ENCODE data around the gene CARS2.

Gene CARS2

DNA sequence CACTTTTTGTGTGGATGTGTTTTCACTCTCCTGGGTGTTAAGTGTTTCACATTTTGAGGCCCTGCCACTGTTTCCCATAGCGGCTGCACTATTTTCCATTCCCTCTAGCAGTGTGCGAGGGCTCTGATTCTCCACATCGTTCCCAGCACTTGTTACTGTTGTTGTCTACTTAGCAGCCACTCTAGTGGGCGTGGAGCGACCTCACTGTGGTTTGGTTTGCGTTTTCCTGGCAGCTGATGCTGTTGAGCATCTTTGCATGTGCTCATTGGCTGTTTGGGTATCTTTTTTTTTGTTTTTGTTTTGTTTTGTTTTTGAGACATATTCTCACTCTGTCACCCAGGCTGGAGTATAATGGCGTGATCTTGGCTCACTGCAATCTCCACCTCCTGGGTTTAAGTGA, 76.2 kb downstream of the CARS2 start:
- Histone ChIP-seq H3K4me1 (ENCODE audit: control insufficient read depth, insufficient read depth, low read length) (no peaks in the 10 kb centered on the region), H3K27me3 (ENCODE audit: control insufficient read depth, insufficient read depth, low read length) (no peaks in the 10 kb centered on the region), H3K36me3 (ENCODE audit: control insufficient read depth, insufficient read depth, low read length) (peaks cover 9% of the 10 kb centered on the region), H3K9ac (ENCODE audit: low read depth, low read length) (no peak overlapping the region), H3K9me3 (ENCODE audit: control insufficient read depth, insufficient read depth, low read length) (no peaks in the 10 kb centered on the region), H3K4me3 (ENCODE audit: low read depth, low read length) (no peak overlapping the region)

DNA sequence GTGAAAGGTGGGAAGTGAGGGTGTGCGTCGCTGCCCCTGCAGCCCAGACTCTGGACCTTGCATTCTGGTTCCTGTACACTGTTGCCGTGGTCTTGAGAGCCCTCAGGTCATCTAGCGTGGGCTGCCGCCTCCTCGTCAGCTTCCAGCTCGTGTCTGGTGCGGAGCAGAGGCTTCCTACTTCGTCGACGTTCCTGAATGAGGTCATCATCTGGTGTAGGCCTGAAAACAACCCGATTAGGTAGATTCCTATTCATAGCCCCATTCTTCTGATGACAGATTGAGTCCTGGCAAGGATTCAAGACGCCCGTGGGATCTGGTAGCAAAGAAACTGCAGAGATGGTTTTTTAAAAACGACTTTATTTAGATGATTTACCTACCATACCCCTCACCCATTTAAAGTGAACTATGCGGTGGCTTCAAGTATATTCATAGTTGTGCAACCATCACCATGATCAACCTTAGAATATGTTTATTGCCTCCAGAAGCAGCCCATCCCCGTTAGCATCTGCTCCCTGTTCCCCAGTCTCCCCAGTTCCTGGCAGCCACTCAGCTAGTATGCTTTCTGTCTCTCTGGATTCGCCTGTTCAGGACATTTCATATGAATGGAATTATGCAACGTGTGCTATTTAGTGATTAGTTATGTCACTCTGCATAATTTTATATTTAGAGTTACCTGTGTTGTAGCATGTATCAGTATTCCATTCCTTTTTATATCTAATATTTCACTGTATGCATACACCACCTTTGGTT, 76.8 kb downstream of the CARS2 start:
- Histone ChIP-seq H3K4me3 (ENCODE audit: low read depth, low read length) (no peak overlapping the region), H3K4me1 (ENCODE audit: control insufficient read depth, insufficient read depth, low read length) (no peaks in the 10 kb centered on the region), H3K27me3 (ENCODE audit: control insufficient read depth, insufficient read depth, low read length) (no peaks in the 10 kb centered on the region), H3K9ac (ENCODE audit: low read depth, low read length) (no peak overlapping the region), H3K9me3 (ENCODE audit: control insufficient read depth, insufficient read depth, low read length) (no peaks in the 10 kb centered on the region), H3K36me3 (ENCODE audit: control insufficient read depth, insufficient read depth, low read length) (peaks cover 6% of the 10 kb centered on the region)

DNA sequence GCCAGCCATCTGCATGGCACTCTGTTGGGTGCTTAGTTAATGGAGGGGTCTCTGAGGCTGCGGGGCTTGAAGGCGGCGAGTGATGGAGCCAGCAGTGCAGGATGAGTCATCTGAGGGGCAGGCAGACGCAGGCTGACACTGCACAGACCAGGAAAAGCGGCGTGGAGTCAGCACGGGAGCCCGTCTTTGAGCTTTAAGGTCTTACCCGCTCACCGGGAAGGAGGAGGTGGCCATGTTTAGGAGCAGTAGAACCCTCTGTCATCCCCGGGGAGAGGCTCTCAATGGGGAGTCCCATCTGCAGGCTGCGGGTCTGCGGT, 77.5 kb downstream of the CARS2 start:
- no peak overlapping the region for H3K9ac ChIP-seq (ENCODE audit: low read depth, low read length)
- H3K9me3 ChIP-seq (ENCODE audit: control insufficient read depth, insufficient read depth, low read length): no peaks in the 10 kb centered on the region
- H3K4me3 ChIP-seq (ENCODE audit: low read depth, low read length): no peak overlapping the region
- H3K36me3 ChIP-seq (ENCODE audit: control insufficient read depth, insufficient read depth, low read length): peaks cover 6% of the 10 kb centered on the region
- no peaks in the 10 kb centered on the region for H3K4me1 ChIP-seq (ENCODE audit: control insufficient read depth, insufficient read depth, low read length)
- no peaks in the 10 kb centered on the region for H3K27me3 ChIP-seq (ENCODE audit: control insufficient read depth, insufficient read depth, low read length)

DNA sequence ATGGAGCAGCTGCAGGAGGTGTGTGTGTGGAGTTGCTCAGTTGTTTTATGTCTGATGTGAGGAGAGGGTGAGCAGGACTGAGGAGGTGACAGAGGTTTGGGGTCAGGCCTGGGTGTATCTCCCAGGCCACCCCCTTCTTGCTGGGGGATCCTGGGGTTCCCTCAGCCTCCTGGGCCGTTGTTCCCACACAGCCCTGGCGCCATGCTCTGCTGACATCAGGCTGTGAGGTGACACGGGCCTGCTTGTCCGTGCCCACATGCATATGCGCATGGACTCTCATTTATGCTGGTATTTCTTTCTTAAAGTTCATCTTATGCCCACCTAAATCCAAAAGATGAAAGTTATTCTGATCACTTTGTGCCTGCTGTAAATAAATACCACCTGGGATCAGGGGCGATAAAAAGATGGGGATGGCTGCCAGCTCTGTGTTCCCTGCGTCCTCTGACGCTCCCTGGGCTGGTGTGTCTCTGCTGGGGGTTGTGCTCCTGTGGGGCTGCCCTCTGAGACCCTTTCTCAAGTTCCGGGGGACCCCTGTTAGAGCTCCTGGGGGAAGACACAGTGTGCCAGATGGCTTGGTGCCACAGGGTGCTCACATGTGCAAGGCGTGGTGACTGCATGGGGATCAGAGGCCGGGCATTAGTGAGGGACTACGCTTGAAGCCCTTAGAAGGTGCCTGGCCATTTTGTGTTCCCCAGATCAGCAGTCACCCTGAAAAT, 78.0 kb downstream of the CARS2 start:
- Histone ChIP-seq H3K9me3 (ENCODE audit: control insufficient read depth, insufficient read depth, low read length) (no peaks in the 10 kb centered on the region), H3K4me1 (ENCODE audit: control insufficient read depth, insufficient read depth, low read length) (no peaks in the 10 kb centered on the region), H3K4me3 (ENCODE audit: low read depth, low read length) (no peak overlapping the region), H3K9ac (ENCODE audit: low read depth, low read length) (no peak overlapping the region), H3K27me3 (ENCODE audit: control insufficient read depth, insufficient read depth, low read length) (no peaks in the 10 kb centered on the region), H3K36me3 (ENCODE audit: control insufficient read depth, insufficient read depth, low read length) (peaks cover 6% of the 10 kb centered on the region)

DNA sequence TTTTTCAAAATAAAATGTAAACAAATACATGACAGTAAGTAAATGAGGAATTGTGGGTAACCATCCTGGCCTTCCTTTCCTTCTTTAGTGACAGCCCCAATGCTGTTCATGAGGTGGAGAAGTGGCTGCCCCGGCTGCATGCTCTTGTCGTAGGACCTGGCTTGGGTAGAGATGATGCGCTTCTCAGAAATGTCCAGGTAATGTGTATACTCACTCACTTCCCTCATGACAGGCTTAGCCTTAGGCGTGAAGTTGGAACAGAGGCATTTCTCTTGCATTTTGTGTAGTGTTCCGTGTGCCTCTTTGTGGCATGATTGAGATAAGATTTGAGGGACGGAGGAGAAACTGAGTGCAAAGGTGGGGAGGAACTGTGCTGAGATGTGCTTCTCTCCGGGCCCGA, 78.6 kb downstream of the CARS2 start:
- H3K9me3 ChIP-seq (ENCODE audit: control insufficient read depth, insufficient read depth, low read length): no peaks in the 10 kb centered on the region
- peaks cover 6% of the 10 kb centered on the region for H3K36me3 ChIP-seq (ENCODE audit: control insufficient read depth, insufficient read depth, low read length)
- H3K4me3 ChIP-seq (ENCODE audit: low read depth, low read length): no peak overlapping the region
- no peak overlapping the region for H3K9ac ChIP-seq (ENCODE audit: low read depth, low read length)
- H3K4me1 ChIP-seq (ENCODE audit: control insufficient read depth, insufficient read depth, low read length): no peaks in the 10 kb centered on the region
- no peaks in the 10 kb centered on the region for H3K27me3 ChIP-seq (ENCODE audit: control insufficient read depth, insufficient read depth, low read length)

DNA sequence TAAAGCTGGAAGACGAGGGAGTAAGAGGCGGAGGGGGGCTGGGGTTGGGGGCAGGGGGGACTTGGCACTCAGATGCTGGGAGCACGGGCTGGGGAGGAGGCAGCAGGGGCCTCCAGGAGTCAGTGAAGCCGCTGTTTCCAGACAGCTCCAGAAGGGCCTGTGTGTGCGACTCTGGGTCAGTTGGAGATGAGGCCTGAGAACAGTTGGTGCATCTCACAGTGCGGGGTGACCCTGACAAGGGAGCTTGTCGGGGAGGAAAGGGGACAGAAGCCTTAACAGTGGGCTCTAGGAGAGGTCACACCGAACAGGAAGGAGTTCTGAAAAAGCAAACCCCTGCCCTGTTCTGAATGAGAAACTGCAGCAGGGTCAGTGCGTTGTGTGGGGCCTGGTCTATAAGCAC, 79.4 kb downstream of the CARS2 start:
- H3K4me1 ChIP-seq (ENCODE audit: control insufficient read depth, insufficient read depth, low read length): no peaks in the 10 kb centered on the region
- H3K27me3 ChIP-seq (ENCODE audit: control insufficient read depth, insufficient read depth, low read length): no peaks in the 10 kb centered on the region
- peaks cover 6% of the 10 kb centered on the region for H3K36me3 ChIP-seq (ENCODE audit: control insufficient read depth, insufficient read depth, low read length)
- no peak overlapping the region for H3K9ac ChIP-seq (ENCODE audit: low read depth, low read length)
- no peaks in the 10 kb centered on the region for H3K9me3 ChIP-seq (ENCODE audit: control insufficient read depth, insufficient read depth, low read length)
- no peak overlapping the region for H3K4me3 ChIP-seq (ENCODE audit: low read depth, low read length)

DNA sequence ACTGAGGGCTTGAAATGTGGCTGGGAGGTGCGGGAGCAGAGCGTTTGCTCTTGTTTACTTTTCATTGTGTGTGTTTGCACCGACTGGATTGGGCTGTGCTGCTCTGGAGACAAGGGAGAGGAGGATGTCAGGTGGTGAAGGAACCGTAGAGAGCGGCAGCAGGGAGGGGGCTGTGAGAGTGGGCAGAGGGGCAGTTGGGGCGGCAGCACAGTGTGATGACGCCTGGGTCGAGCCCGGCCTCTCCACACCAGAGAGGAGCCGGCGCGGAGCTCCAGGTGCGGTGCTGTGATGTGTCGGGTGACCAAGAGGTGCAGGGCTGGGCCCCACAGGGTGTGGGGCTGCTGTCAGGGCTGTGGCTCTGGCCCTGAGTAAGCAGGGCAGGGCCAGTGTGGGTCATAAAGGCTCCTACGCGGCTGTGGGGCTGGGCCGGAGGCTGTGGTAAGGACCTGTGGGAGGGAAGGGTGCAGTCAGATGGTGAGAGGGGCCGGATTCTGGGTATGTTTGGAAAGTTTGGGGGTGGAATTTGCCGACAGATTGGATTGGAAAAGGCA, 80.1 kb downstream of the CARS2 start:
- H3K36me3 ChIP-seq (ENCODE audit: control insufficient read depth, insufficient read depth, low read length): peaks cover 6% of the 10 kb centered on the region
- H3K27me3 ChIP-seq (ENCODE audit: control insufficient read depth, insufficient read depth, low read length): no peaks in the 10 kb centered on the region
- no peaks in the 10 kb centered on the region for H3K9me3 ChIP-seq (ENCODE audit: control insufficient read depth, insufficient read depth, low read length)
- H3K4me3 ChIP-seq (ENCODE audit: low read depth, low read length): no peak overlapping the region
- no peaks in the 10 kb centered on the region for H3K4me1 ChIP-seq (ENCODE audit: control insufficient read depth, insufficient read depth, low read length)
- H3K9ac ChIP-seq (ENCODE audit: low read depth, low read length): no peak overlapping the region

DNA sequence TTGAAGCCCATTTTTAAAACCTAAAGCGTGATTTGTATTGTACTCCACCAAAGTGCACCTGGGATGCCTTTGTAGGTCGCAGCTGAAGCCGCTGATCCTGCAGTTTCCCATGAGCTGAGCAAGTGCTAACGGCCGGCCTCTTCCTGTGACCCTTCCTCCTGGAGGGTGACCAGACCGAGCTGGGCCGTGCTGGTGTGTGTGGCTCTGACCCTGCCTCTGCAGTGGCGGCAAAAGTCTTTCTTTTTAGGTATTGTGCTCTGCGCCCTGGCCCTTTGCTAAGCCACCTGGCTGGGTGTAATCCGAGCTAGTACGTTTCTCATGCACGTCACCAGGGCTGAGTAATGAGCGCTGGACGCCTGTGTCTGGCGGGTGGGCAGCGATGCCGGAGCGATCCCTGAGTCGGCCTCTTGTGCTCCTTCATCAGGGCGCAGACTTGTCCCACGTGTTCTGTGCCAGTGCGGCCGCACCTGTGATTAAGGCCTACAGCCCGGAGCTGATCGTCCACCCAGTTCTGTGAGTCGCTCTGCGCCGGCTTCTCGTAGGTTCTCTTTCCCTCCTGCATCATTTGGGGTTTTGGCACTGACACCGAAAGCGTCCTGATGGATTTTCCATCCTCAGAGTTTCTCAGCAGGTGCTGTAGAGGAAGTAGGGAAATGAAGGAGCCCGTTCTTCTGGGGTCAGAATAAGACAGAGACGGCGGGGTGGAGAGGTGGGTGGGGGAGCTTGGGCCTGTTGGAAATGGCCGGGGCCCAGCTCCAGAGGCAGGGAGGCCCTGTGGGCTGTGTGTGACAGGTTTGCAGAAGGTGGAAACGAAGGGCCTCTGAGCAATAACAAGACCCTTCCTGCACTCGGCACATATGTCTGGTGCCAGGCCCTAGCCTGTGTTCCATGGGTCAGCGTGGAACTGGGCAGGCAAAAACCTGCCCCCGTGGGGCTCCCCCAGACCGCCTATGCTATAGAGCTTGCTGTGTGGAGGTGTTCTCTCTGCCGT, 80.9 kb downstream of the CARS2 start:
- peaks cover 6% of the 10 kb centered on the region for H3K36me3 ChIP-seq (ENCODE audit: control insufficient read depth, insufficient read depth, low read length)
- H3K9ac ChIP-seq (ENCODE audit: low read depth, low read length): no peak overlapping the region
- H3K4me1 ChIP-seq (ENCODE audit: control insufficient read depth, insufficient read depth, low read length): no peaks in the 10 kb centered on the region
- no peak overlapping the region for H3K4me3 ChIP-seq (ENCODE audit: low read depth, low read length)
- no peaks in the 10 kb centered on the region for H3K27me3 ChIP-seq (ENCODE audit: control insufficient read depth, insufficient read depth, low read length)
- no peaks in the 10 kb centered on the region for H3K9me3 ChIP-seq (ENCODE audit: control insufficient read depth, insufficient read depth, low read length)

DNA sequence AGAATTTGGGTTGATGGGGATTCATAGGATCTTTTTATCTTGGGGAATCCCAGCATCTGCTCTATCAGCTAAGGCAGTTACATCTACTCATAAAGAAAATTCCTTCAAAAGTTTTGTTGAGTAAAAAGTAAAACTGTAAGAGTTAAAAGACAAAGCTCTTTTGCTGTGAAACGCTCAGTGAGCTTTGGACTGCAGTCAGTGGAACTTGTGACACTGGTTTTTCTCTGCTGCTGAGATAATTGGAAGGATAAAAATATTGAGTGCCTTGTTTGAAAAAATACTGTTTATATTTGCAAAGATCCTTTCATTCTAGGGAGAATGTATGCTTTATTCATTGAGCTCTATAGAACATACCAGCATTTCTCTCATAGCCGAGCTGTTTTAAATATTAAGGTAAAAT, 85.3 kb downstream of the CARS2 start:
- H3K9me3 ChIP-seq (ENCODE audit: control insufficient read depth, insufficient read depth, low read length): no peaks in the 10 kb centered on the region
- H3K4me3 ChIP-seq (ENCODE audit: low read depth, low read length): no peak overlapping the region
- H3K36me3 ChIP-seq (ENCODE audit: control insufficient read depth, insufficient read depth, low read length): peaks cover 6% of the 10 kb centered on the region
- H3K9ac ChIP-seq (ENCODE audit: low read depth, low read length): no peak overlapping the region
- H3K27me3 ChIP-seq (ENCODE audit: control insufficient read depth, insufficient read depth, low read length): no peaks in the 10 kb centered on the region
- H3K4me1 ChIP-seq (ENCODE audit: control insufficient read depth, insufficient read depth, low read length): peaks cover 12% of the 10 kb centered on the region

DNA sequence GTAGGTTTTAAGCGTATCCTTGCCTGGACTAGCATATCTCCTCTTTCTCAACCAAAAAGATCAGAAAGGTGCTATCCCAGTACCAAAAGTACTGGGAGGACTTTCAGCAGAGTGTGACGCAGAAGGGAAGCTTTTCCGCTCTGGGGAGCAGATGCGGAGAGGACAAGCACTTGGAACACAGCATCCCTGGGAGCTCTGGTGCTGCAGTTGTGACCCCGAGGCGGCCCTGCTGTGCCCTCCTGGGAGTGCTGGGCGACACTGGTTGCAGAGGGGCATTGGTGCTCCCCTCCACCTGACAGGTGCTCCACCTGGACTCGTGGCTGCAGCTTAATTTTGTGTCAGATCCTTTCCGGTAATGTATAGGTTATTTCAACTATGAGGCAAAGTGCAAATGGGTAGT, 87.1 kb downstream of the CARS2 start:
- peaks cover 12% of the 10 kb centered on the region for H3K4me1 ChIP-seq (ENCODE audit: control insufficient read depth, insufficient read depth, low read length)
- no peaks in the 10 kb centered on the region for H3K9me3 ChIP-seq (ENCODE audit: control insufficient read depth, insufficient read depth, low read length)
- H3K4me3 ChIP-seq (ENCODE audit: low read depth, low read length): no peak overlapping the region
- H3K27me3 ChIP-seq (ENCODE audit: control insufficient read depth, insufficient read depth, low read length): no peaks in the 10 kb centered on the region
- no peak overlapping the region for H3K9ac ChIP-seq (ENCODE audit: low read depth, low read length)
- no peaks in the 10 kb centered on the region for H3K36me3 ChIP-seq (ENCODE audit: control insufficient read depth, insufficient read depth, low read length)

DNA sequence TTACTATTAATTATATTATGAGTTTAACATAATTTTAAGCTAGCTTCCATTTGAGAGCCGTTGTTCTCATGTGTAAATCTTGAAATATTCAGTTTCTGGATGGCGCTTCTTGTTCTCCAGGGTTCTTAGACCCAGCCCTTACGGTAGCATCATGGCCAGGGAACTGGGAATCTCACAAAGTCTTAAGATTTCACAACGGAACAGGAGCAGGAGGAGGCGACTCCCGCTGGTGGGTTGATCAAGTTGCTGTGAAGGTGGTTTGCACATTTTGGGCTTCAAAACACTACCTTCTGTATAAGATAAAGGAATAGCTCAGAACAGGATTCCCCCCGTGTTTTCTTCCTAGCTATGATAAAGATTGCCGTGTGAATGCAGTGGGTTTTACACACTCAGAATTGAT, 87.7 kb downstream of the CARS2 start:
- Histone ChIP-seq H3K9me3 (ENCODE audit: control insufficient read depth, insufficient read depth, low read length) (no peaks in the 10 kb centered on the region), H3K27me3 (ENCODE audit: control insufficient read depth, insufficient read depth, low read length) (no peaks in the 10 kb centered on the region), H3K4me3 (ENCODE audit: low read depth, low read length) (no peak overlapping the region), H3K36me3 (ENCODE audit: control insufficient read depth, insufficient read depth, low read length) (no peaks in the 10 kb centered on the region), H3K9ac (ENCODE audit: low read depth, low read length) (no peak overlapping the region), H3K4me1 (ENCODE audit: control insufficient read depth, insufficient read depth, low read length) (peaks cover 12% of the 10 kb centered on the region)
